B cell (primary cell): ENCODE data around the gene FAM43A. TPM values are rescaled to one million over a fixed set of nuclear protein-coding genes. Genes with fewer than 3 reads are reported as not detected.

Source experiments
- ATAC-seq: fragments of 200-7000 bp; cut with Tn5 transposase; one replicate; pipeline ENCODE4 v1.10.0; 2021; ENCODE audit warnings: low read depth, mild to moderate bottlenecking, moderate number of reproducible peaks, moderate library complexity
- CTCF ChIA-PET: fragments of 350-600 bp; sonication (Branson Sonifier 250); formaldehyde crosslinking; loops from one replicate; lab custom pipeline; 2021; ENCODE audit warnings: antibody characterized with exemption, inconsistent platforms; lab: Charles Lee
- POLR2A ChIA-PET: fragments of 350-600 bp; sonication (Branson Sonifier 250); formaldehyde crosslinking; loops from one replicate; lab custom pipeline; 2021; ENCODE audit warnings: antibody characterized with exemption; lab: Charles Lee
- DNase-seq: peaks from one replicate; pipeline ENCODE4 v3.0.0; 2013
- H2AFZ ChIP-seq: 2 replicates; pipeline ENCODE4 v1.6.1; 2012; ENCODE audit warnings: mild to moderate bottlenecking, low read depth, low read length; ENCODE audit not compliant: insufficient read depth, poor library complexity, severe bottlenecking
- H3K27ac ChIP-seq, 2 donors: 1 replicate in 1 of 2; 2 replicates in 1 of 2; pipeline ENCODE4 v1.5.1; 2012 to 2013; ENCODE audit warnings: low read length in 2 of 2, mild to moderate bottlenecking in 2 of 2, moderate library complexity in 1 of 2
- H3K27me3 ChIP-seq, 4 experiments: fragments of 200-600 bp in 1 of 4; sonication (generic) in 1 of 4; replicated peaks in 1 of 4; 1 replicate in 2 of 4; 2 replicates in 2 of 4; pipeline versions ENCODE4 v1.6.1 to v1.7.0; 2013 to 2016; ENCODE audit warnings: low read length in 3 of 4, mild to moderate bottlenecking in 2 of 4, mixed read lengths in 1 of 4, moderate library complexity in 1 of 4; ENCODE audit not compliant: insufficient read depth in 4 of 4, control insufficient read depth in 3 of 4; ENCODE audit errors: control extremely low read depth in 1 of 4
- H3K36me3 ChIP-seq, 2 experiments: replicated peaks in 1 of 2; 1 replicate in 1 of 2; 2 replicates in 1 of 2; pipeline versions ENCODE4 v1.6.1 to v1.7.1; 2013; ENCODE audit warnings: low read length in 1 of 2; ENCODE audit not compliant: insufficient read depth in 2 of 2, control insufficient read depth in 1 of 2; ENCODE audit errors: control extremely low read depth in 1 of 2, extremely low read depth in 1 of 2
- H3K4me1 ChIP-seq, 2 donors: fragments of 200-600 bp in 1 of 2; sonication (generic) in 1 of 2; 1 replicate in 1 of 2; 2 replicates in 1 of 2; pipeline versions ENCODE4 v1.5.1 to v1.6.1; 2013 to 2017; ENCODE audit warnings: low read length in 2 of 2; ENCODE audit not compliant: control insufficient read depth in 2 of 2, insufficient read depth in 2 of 2
- H3K4me2 ChIP-seq: replicated peaks from 2 replicates; pipeline ENCODE3; 2012; ENCODE audit warnings: mild to moderate bottlenecking, low read depth, low read length; ENCODE audit not compliant: poor library complexity, severe bottlenecking
- H3K4me3 ChIP-seq, 5 experiments: fragments of 200-600 bp in 1 of 5; sonication (generic) in 1 of 5; 1 replicate in 3 of 5; 2 replicates in 2 of 5; pipeline versions ENCODE4 v1.5.1 to v1.7.0; 2011 to 2016; ENCODE audit warnings: low read length in 4 of 5, mild to moderate bottlenecking in 4 of 5, low read depth in 2 of 5, control low read depth in 1 of 5, moderate library complexity in 1 of 5; ENCODE audit not compliant: insufficient read depth in 1 of 5; ENCODE audit errors: control extremely low read depth in 1 of 5, extremely low read depth in 1 of 5
- H3K79me2 ChIP-seq: fragments of 200-600 bp; sonication (generic); one replicate; pipeline ENCODE4 v1.6.0; 2016; ENCODE audit warnings: low read length; ENCODE audit not compliant: control insufficient read depth, insufficient read depth
- H3K9ac ChIP-seq: fragments of 200-600 bp; sonication (generic); 2 replicates; pipeline ENCODE4 v1.6.1; 2017; ENCODE audit warnings: mild to moderate bottlenecking, low read length, moderate library complexity
- H3K9me3 ChIP-seq, 3 donors: one replicate each; pipeline versions ENCODE4 v1.6.1 to v1.7.1; 2013; ENCODE audit warnings: low read length in 2 of 3; ENCODE audit not compliant: control insufficient read depth in 2 of 3, insufficient read depth in 1 of 3; ENCODE audit errors: control extremely low read depth in 1 of 3
- H4K20me1 ChIP-seq: 2 replicates; pipeline ENCODE4 v1.6.0; 2012; ENCODE audit warnings: mild to moderate bottlenecking, low read length; ENCODE audit not compliant: insufficient read depth, control insufficient read depth, poor library complexity, severe bottlenecking
- H3K27ac Mint-ChIP-seq: one replicate; pipeline ENCODE4 v1.8.0; 2021; ENCODE audit warnings: mixed read lengths
- H3K27me3 Mint-ChIP-seq: one replicate; pipeline ENCODE4 v1.8.0; 2021; ENCODE audit warnings: mixed read lengths
- H3K4me1 Mint-ChIP-seq: one replicate; pipeline ENCODE4 v1.8.0; 2021; ENCODE audit warnings: mixed read lengths
- H3K4me3 Mint-ChIP-seq: one replicate; pipeline ENCODE4 v1.8.0; 2021; ENCODE audit warnings: mixed read lengths
- H3K9me3 Mint-ChIP-seq: one replicate; pipeline ENCODE4 v1.8.0; 2022; ENCODE audit warnings: mixed read lengths; ENCODE audit not compliant: insufficient read depth
- EZH2 ChIP-seq: IDR thresholded peaks from 2 replicates; pipeline ENCODE4 v1.6.1; 2012; ENCODE audit warnings: borderline replicate concordance, low read depth, mild to moderate bottlenecking, moderate library complexity, low read length; ENCODE audit not compliant: insufficient read depth, poor library complexity, severe bottlenecking
- WGBS: methylation state at CpG from one replicate; pipeline ENCODE4 v1.1.5; 2013; ENCODE audit warnings: missing lambda C conversion rate; ENCODE audit not compliant: insufficient coverage; 5-methylcytosine and 5-hydroxymethylcytosine counted together
- intact Hi-C: fragments of 100-400 bp; cut with micrococcal nuclease; formaldehyde crosslinking; loops from one replicate; pipeline ENCODE4 v1.10.0; 2022
- polyA plus RNA-seq: library from polyadenylated mRNA; depleted of rRNA; stranded (reverse); fragments of >200 nt; gene quantifications from 2 replicates; pipeline ENCODE4 v1.2.3, GENCODE V29; 2012
- total RNA-seq, 2 donors: library from RNA; stranded (reverse); fragments of 120-200 nt in 1 of 2; gene quantifications; 1 replicate in 1 of 2; 2 replicates in 1 of 2; pipeline versions ENCODE4 v1.2.3 to v1.2.4, GENCODE V29; 2013 to 2022
- TF ChIP-seq, protein P1 (sequence below): fragments of 200-600 bp; IDR thresholded peaks from one replicate; pipeline ENCODE4 v1.8.0; 2022; ENCODE audit warnings: antibody characterized with exemption, mild to moderate bottlenecking

FAM43A gene
- total and polyA plus RNA-seq, 2 donors (not counting 1 experiment from before 2014, with no cell fraction given), result 17.1 to 78.6 TPM

DNA sequence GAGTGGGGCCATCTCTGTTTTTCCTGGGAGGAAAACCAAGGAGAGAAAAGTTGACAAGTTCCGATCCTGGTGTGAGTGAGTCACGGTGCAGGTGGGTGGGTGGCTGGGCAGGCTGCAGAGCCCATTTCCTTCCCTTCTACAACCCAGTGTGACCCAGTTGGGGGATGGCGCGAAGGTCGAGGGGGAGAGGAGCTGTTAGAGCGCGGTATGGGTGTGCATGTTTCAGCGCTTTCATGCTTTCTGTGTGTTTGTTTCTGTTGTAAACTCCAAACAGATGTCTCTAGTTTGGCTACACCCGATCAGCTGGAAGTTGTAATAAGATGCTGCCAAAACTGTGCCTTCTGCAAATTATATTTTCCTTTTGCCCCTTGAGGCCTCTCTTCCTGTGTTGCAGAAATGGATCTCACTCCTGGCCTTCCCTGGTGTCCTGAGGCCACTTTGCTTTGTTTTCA lies 3.8 kb downstream of the FAM43A start:
- Histone ChIP-seq H3K36me3 (peaks cover 0 to 5% of the 10 kb centered on the region in 2 experiments), H3K4me3 (peak overlapping the region in 4 of 5 experiments; percentile 5 to 81 (median 44)), H4K20me1 (peaks cover 26% of the 10 kb centered on the region), H3K4me1 (peaks cover 66 to 82% of the 10 kb centered on the region in 2 donors), H3K79me2 (peaks cover 33% of the 10 kb centered on the region), H3K9ac (peak overlapping the region; percentile 46), H2AFZ (peak overlapping the region; percentile 25), H3K27me3 (no peaks in the 10 kb centered on the region), H3K4me2 (peak overlapping the region; percentile 96), H3K27ac (peak overlapping the region; percentile 49 to 98), H3K9me3 (peaks cover 0 to 14% (median 0%) of the 10 kb centered on the region in 3 donors)
- no peak for ATAC-seq
- no peak for TF ChIP-seq EZH2
- TF ChIP-seq, protein P1, sequence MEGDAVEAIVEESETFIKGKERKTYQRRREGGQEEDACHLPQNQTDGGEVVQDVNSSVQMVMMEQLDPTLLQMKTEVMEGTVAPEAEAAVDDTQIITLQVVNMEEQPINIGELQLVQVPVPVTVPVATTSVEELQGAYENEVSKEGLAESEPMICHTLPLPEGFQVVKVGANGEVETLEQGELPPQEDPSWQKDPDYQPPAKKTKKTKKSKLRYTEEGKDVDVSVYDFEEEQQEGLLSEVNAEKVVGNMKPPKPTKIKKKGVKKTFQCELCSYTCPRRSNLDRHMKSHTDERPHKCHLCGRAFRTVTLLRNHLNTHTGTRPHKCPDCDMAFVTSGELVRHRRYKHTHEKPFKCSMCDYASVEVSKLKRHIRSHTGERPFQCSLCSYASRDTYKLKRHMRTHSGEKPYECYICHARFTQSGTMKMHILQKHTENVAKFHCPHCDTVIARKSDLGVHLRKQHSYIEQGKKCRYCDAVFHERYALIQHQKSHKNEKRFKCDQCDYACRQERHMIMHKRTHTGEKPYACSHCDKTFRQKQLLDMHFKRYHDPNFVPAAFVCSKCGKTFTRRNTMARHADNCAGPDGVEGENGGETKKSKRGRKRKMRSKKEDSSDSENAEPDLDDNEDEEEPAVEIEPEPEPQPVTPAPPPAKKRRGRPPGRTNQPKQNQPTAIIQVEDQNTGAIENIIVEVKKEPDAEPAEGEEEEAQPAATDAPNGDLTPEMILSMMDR, result no peak
- WGBS, result 0% methylated on average over 3 of the region's 9 CpGs
- H3K27ac Mint-ChIP-seq, result peak overlapping the region; percentile 97
- CTCF ChIA-PET, result interaction anchor here (1.0 to 13.4 kb wide), 6 partner anchors 19 to 571 kb away, joined by 3 to 231 read pairs (median 30); partner anchors contain the start of gene LSG1
- peaks cover 2% of the 10 kb centered on the region for H3K9me3 Mint-ChIP-seq
- POLR2A ChIA-PET, result interaction anchor here (1.1 to 4.7 kb wide), 3 partner anchors 17 to 286 kb away, joined by 9 to 27 read pairs (median 10); partner anchors contain the start of gene LSG1
- intact Hi-C loops, result loop anchor here (1.0 to 10.0 kb wide), 5 partner anchors 17 to 853 kb away; partner anchors contain the start of genes LSG1 and PPP1R2
- no peaks in the 10 kb centered on the region for H3K27me3 Mint-ChIP-seq
- H3K4me3 Mint-ChIP-seq, result peak overlapping the region; percentile 95
- H3K4me1 Mint-ChIP-seq, result peaks cover 72% of the 10 kb centered on the region
- DNase-seq, result peak; percentile 45
